NCI-H2196 treated with DMSO at 0.1 percent for 48 hours (cell line): ENCODE data around the gene PSMA6.
A peak's percentile ranks its signal among the peaks of the same experiment; 100 is the strongest.
"Not testable (repeated sequence)": the region's sequence is repeated elsewhere in the genome, so short reads cannot be mapped to it uniquely, and the experiment has no call there.

Experiments
- DNase-seq: peaks from one replicate; lab custom pipeline; 2025; ENCODE audit not compliant: unreplicated experiment; lab: John Stamatoyannopoulos, UW

PSMA6 gene

DNA sequence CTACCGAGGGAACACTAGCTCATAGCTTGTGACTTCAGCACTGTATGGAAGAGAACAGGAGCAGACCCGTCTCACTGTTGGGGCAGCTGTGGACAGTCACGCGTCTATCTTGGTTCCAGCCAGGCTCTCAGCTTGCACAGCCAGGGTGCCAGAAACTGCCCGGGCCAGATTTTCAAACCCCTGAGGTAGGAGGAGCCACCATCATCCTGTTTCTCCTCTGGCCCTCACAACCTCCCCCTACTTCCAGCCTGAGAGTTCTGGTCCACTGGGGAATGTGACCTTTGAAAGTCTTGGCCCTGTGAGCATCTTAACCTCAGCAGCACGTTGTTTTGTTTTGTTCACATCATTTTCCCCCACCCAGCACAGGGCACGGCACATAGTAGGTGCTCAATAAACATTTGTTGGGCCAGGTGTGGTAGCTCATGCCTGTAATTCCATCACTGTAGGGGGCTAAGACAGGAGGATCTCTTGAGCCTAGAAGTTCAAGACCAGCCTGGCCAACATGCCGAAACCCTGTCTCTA, 50.4 kb downstream of the PSMA6 start:
- DNase-seq: peak; percentile 57

GRCh38 chr14:35343702-35344101, 51.5 kb downstream of the PSMA6 start:
- DNase-seq: no peak

DNA sequence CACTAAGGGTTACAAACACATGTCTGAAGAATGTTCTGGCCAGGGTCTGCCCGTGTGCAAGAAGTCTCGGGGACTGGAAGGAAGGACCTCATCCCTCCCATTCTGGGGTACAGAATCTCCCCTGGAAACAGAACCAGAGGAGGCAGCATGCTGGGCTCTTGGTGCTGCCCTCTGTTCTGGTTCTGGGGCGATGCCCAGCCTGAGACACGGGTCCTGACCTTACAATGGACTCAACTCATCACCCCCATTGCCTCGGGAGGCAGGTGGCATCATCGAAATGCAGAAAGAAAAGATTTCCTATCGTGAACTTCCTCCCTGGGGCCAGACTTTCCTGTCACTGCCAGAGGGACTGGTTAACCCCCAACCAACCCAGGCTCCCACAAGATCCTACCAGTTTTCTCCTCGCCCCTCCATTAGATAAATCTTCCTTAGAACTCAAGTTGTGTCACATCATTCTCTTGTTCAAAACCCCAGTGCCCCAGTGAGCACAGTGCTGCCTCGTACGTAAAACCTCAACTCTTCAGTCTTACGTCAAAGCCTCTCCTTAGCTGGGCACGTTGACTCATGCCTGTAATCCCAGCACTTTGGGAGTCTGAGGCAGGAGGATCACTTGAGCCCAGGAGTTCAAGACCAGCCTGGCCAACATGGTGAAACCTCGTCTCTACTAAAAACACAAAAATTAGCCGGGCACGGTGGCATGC, 52.1 kb downstream of the PSMA6 start:
- no peak for DNase-seq

GRCh38 chr14:35346738-35347322, 54.6 kb downstream of the PSMA6 start:
- no peak for DNase-seq

GRCh38 chr14:35347323-35348043, 55.3 kb downstream of the PSMA6 start:
- DNase-seq: no peak

- not testable (repeated sequence) for DNase-seq
These were observed 55.8 kb downstream of the PSMA6 start for GRCh38 chr14:35348044-35348380.

DNA sequence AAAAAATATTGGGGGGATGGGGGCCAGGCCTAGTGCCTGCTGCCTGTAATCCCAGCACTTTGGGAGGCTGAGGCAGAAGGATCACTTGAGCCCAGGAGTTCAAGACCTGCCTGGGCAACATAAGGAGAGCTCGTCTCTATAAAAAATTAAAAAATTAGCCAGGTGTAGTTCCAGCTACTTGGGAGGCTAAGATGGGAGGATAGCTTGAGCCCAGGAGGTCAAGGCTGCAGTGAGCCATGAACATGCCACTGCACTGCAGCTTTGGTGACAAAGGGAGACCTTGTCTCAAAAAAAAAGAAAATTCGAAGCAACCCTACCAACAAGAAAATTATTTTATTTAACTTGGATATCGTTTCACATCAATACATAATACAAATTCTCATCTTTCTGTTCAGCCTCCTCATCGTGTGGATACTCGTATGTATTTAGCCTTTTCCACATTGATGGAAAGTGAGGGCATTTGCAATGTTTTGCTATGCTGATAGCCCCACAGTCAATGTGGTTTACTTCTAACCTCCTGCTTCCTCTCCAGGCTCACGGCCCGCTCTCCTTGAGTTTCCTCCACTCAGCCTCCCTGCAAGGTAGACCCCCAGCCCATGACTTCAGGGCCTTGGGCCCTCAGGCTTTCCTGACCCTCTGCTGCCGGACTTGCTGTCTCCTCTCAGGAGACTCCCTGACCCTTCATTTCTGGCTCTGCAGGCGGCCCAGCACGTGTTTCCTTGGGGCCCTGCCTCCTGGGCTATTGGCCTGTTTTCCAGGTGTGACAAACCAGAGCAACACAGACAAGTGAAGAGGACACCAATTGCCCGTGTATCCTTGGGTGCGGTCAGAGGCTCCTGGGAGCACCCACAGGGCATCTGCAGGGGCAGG, 57.5 kb downstream of the PSMA6 start:
- no peak for DNase-seq

- DNase-seq: no peak
These were observed 59.3 kb downstream of the PSMA6 start for GRCh38 chr14:35351497-35351896.

DNA sequence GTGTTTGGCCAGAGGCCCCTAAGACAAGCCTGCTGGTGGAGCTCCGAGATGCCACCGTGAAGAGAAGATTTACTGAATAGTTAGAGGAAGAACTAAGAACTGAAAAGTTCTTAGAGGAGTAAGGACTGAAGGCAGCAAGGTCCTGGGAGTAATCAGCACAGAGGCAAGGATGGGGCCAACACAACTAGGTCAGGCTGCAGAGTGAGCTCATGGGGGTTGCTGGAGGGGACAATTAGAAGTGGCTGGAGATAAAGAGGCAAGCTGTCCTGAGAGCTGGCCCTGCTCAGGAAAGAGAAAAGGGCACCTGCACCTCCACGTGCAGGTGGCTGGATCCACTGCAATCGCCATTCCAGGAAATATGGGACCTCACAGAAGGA, 59.7 kb downstream of the PSMA6 start:
- DNase-seq: no peak

GRCh38 chr14:35352274-35353233, 60.4 kb downstream of the PSMA6 start:
- DNase-seq: no peak

- no peak for DNase-seq
These were observed 61.4 kb downstream of the PSMA6 start for GRCh38 chr14:35353409-35354172.

DNA sequence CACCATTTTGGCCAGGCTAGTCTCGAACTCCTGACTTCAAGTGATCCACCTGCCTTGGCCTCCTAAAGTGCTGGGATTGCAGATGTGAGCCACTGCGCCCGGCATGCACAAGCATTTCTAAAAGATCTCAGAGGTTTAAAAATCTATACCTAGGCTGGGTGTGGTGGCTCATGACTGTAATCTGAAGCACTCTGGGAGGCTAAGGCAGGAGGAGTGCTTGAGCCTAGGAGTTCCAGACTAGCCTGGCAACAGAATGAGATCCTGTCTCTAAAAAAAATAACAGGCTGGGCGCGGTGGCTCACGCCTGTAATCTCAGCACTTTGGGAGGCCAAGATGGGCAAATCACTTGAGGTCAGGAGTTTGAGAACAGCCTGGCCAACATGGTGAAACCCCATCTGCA, 63.1 kb downstream of the PSMA6 start:
- DNase-seq: not testable (repeated sequence)

DNA sequence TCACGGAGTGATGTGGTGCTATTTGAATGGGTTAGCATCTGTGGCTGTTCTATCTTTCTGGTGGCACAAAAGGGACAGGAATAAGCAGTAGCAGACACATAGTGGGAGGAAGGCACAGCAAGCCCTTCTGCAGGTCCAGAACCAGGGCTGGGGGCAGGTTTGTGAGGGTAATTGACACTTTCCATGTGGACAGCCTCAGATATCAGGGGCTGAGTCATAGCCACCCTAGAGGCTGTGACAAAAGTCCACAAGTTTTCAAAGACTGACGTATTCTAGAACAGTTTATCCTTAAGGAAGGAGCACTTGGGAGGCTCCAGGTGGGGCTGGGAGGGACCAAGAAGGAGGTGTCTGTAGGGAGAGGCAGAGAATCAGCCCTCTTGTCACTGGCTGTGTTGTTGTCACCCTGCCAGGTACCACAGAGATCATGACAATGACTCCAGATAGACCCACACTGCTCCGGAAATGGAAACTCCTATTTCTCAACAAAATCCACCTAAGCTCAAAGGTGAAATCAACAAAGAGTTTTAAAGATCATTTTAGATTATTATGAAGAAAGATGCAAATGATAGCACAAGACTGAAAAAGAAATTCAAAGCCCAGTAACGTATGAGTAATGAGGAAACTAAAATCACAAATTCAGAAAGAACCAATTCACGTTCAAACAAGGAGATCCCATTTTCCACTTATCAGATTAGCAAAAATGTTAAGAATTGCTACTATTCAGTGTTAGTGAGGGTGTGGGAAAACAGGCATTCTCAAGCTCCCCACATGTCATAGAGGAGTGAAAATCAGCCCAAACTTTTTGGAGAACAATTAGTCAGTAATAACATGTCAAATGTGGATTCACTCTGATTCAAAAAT, 64.0 kb downstream of the PSMA6 start:
- no peak for DNase-seq

DNA sequence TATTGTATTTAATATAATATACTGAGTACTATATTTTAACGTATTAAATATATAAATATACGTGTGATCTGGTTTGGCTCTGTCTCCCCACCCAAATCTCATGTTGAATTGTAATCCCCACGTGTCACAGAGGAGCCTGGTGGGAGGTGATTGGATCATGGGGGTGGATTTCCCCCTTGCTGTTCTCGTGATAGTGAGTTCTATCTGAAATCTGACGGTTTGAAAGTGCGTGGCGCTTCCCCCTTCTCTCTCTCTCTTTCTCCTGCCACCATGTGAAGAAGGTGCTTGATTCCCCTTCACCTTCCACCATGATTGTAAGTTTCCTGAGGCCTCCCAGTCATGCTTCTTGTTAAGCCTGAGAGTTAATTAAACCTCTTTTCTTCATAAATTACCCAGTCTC, 67.5 kb downstream of the PSMA6 start:
- DNase-seq: not testable (repeated sequence)

GRCh38 chr14:35361141-35361480, 68.9 kb downstream of the PSMA6 start:
- no peak for DNase-seq

- DNase-seq: no peak
These were observed 70.3 kb downstream of the PSMA6 start for GRCh38 chr14:35362450-35362849.

DNA sequence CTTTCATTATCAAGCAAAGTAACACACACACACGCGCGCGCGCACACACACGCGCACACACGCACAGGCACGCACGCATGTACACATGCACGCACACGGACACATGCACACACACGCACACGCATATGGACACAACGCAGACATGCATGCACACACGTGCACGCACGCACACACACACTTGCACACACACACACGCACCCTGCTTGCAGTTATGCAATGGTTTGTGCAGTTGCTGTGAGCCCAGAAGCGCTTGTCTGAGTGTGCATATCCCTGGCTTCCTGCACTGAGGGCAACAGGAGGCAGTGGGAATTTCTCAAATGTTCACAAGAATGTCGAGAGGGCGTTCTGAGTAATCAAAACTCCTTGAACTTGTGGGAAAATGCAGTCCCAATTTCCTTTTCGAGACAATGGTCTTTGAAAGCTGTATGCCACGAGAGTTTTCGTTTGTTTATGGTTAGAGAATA, 70.8 kb downstream of the PSMA6 start:
- DNase-seq: no peak
